AG04449 (cell line): ENCODE data around the gene GPR179.

ENCODE experiments used
- CTCF ChIA-PET: fragments of 350-600 bp; formaldehyde crosslinking; extraction: SDS; loops from one replicate; lab custom pipeline; 2021; ENCODE audit warnings: antibody characterized with exemption; lab: Yijun Ruan, JAX
- POLR2A ChIA-PET: fragments of 400-600, 350-600 bp; formaldehyde crosslinking; extraction: SDS; loops from one replicate; lab custom pipeline; 2020; ENCODE audit warnings: antibody characterized with exemption, inconsistent platforms; lab: Yijun Ruan, JAX
- DNase-seq: peaks from one replicate; pipeline ENCODE4 v3.0.0-alpha.2; 2010; ENCODE audit warnings: low read depth, low spot score
- H3K4me3 ChIP-seq: 2 replicates; pipeline ENCODE4 v1.5.1; 2011; ENCODE audit warnings: low read depth, mild to moderate bottlenecking, control low read depth, low read length
- TF ChIP-seq, protein P1 (sequence below): IDR thresholded peaks from one replicate; pipeline ENCODE4 v1.5.1; 2011; ENCODE audit warnings: mild to moderate bottlenecking, moderate library complexity, low read length, control low read depth, inconsistent platforms; ENCODE audit not compliant: insufficient read depth; ENCODE audit errors: missing control alignments

Gene GPR179

DNA sequence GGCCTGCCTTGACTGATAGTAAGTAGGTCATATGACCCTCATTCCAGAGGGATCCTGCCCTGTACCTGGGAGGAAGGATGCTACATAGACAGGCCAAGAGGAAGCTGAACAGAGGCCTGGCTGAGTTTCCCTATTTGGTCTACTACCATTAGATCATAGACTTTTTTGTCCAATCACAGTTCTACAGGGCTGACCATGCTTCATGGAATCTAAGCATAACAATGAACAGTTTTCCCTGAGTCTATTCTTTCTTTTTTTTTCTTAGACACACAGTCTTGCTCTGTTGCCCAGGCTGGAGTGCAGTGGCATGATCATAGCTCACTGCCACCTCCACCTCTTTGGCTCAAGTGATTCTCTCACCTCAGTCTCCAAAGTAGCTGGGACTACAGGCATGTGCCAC is 3.9 kb downstream of the GPR179 start:
- no peak overlapping the region for H3K4me3 ChIP-seq
- ChIA-PET POLR2A (no interaction called here), CTCF (interaction anchor here (1.2 to 6.1 kb wide), 7 partner anchors 10 to 75 kb away, joined by 3 to 74 read pairs (median 8); partner anchors contain the start of gene SOCS7)
- TF ChIP-seq, protein P1, sequence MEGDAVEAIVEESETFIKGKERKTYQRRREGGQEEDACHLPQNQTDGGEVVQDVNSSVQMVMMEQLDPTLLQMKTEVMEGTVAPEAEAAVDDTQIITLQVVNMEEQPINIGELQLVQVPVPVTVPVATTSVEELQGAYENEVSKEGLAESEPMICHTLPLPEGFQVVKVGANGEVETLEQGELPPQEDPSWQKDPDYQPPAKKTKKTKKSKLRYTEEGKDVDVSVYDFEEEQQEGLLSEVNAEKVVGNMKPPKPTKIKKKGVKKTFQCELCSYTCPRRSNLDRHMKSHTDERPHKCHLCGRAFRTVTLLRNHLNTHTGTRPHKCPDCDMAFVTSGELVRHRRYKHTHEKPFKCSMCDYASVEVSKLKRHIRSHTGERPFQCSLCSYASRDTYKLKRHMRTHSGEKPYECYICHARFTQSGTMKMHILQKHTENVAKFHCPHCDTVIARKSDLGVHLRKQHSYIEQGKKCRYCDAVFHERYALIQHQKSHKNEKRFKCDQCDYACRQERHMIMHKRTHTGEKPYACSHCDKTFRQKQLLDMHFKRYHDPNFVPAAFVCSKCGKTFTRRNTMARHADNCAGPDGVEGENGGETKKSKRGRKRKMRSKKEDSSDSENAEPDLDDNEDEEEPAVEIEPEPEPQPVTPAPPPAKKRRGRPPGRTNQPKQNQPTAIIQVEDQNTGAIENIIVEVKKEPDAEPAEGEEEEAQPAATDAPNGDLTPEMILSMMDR: no peak
- no peak for DNase-seq

DNA sequence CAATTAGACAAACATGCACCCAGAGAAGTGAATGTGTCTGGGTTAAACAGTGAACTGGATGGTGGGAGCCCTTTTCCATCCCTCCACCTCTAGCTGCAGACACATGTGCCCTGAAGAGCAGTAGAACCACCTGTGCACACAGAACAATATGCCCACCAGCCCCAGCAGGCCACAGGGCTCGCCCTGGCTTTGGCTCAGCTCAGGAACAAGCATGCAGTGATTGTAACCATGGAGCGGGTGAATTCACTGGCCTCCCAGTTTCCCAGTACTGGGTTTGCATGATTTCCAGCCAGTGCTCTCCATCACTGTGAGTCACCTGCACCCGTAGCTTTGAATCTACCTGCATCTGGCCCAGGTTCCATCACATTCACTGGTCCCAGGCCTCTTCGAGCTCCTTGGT is 5.2 kb downstream of the GPR179 start:
- TF ChIP-seq, protein P1: no peak
- POLR2A ChIA-PET: no interaction called here
- CTCF ChIA-PET: interaction anchor here (1.2 to 6.1 kb wide), 6 partner anchors 10 to 76 kb away, joined by 3 to 74 read pairs (median 9); partner anchors contain the start of gene SOCS7

DNA sequence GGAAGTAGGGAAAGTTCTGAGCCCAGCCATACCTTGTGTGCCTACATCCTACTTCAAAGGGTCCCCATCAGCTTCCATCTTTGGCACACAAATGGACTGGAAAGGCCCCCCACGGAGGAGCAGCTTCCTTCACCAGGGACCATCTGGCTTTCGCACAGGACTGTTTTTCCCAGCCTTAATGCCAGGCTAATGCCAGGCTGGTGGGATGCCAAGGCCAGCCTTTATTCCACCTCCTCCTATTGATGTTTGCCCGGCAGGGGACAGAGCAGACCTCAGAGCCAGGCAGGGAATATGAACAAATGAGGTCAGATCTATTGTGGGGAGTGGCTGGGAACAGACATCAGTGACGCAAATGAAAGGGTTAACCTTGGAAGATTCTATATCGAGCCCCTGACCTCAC is 5.7 kb downstream of the GPR179 start:
- H3K4me3 ChIP-seq: no peak overlapping the region
- TF ChIP-seq, protein P1: no peak
- ChIA-PET POLR2A (no interaction called here), CTCF (interaction anchor here (0.9 to 6.1 kb wide), 5 partner anchors 12 to 21 kb away, joined by 4 to 74 read pairs (median 9); partner anchors contain the start of gene SOCS7)
- DNase-seq: no peak

More for the DNA sequence above, 5.2 kb downstream of the GPR179 start:
- no peak for DNase-seq
- H3K4me3 ChIP-seq: no peak overlapping the region

DNA sequence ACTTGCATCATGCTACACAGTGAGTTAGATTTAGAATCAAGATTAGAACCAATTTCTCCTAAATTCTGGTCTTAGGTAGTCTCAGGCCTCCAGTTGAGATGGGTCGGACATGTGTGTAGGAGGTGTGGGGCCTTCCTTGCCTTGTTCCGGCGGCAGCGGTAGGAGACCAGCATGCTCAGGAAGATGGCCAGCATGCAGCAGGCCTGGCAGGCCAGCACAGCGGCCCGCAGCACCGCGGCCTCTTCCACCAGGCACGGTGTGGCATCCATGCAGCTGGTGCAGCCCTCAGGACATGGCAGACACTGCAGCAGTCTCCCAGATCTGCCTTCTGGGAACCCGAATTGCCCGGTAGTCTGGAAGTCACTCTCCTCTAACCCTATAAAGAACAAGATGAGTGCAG is 6.9 kb downstream of the GPR179 start:
- ChIA-PET CTCF (interaction anchor here (1.3 to 9.5 kb wide), 4 partner anchors 8 to 16 kb away, joined by 3 to 140 read pairs (median 12); partner anchors contain the start of gene GPR179), POLR2A (no interaction called here)
- TF ChIP-seq, protein P1: no peak
- no peak overlapping the region for H3K4me3 ChIP-seq
- DNase-seq: no peak

DNA sequence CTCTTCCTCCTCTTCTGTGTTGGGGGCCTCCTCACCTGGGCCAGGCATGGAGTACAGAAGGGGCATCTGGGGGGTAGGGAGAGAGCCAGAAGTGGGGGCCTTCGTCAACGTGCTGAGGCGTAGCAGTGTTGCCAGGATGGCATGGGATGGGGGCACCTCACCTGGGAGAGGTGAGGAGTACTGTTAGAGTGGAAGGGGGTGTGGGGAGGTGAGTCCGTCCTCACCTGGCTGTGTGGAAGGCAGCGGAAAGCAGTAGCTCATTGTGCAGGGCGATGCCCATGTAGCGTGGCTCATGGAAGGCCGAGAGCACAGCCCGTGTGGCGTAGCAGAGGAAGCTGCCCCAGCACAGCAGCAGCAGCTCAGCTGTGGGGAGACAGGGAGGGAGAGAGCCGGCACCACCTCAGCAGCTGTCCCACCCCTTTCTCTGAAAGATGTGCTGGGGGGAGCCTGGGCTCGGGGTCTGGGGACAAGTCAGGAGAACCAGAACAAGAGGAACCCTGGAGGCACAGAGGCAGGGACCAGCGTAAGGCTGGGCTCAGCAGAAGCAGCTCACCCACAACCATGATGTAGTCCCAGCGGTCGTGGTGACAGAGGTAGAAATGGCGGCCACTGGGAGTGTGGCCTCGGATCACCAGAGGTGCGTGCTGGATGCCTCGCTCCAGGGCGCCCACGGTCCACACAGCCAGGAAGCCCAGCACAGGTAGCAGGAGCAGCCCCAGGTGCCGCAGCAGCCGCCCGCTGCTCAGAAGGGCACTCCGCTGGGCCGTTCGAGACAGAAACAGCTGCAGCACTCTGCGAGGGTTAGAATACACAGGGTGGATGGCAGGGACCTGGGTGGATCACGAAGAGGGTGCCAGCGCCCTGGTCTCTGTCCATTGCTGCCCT is 9.0 kb downstream of the GPR179 start:
- POLR2A ChIA-PET: no interaction called here
- DNase-seq: no peak
- CTCF ChIA-PET: interaction anchor here (3.1 to 9.5 kb wide), 3 partner anchors 10 to 15 kb away, joined by 14 to 140 read pairs (median 81); partner anchors contain the start of gene GPR179

More for the DNA sequence above, 9.0 kb downstream of the GPR179 start:
- H3K4me3 ChIP-seq: no peak overlapping the region
- TF ChIP-seq, protein P1: no peak
